MM.1S (cell line): ENCODE data around the gene PLEKHA1.

Source experiments
- DNase-seq: peaks from one replicate; pipeline ENCODE4 v3.0.0-alpha.2; 2015
- H2AFZ ChIP-seq: fragments of 300-600 bp; sonication (generic); 2 replicates; pipeline ENCODE4 v1.6.0; 2016; ENCODE audit warnings: antibody characterized with exemption, low read length
- H3F3A ChIP-seq: fragments of 300-600 bp; sonication (generic); 2 replicates; pipeline ENCODE4 v1.6.1; 2016; ENCODE audit warnings: mild to moderate bottlenecking, antibody characterized with exemption, low read length, moderate library complexity, mixed read lengths; ENCODE audit not compliant: insufficient read depth
- H3K27ac ChIP-seq: fragments of 300-600 bp; sonication (generic); 2 replicates; pipeline ENCODE4 v1.5.1; 2016; ENCODE audit warnings: mild to moderate bottlenecking, low read length
- H3K27me3 ChIP-seq: fragments of 300-600 bp; sonication (generic); replicated peaks from 2 replicates; pipeline ENCODE4 v1.6.0; 2016; ENCODE audit warnings: low read length; ENCODE audit not compliant: insufficient read depth
- H3K36me3 ChIP-seq: fragments of 300-600 bp; sonication (generic); replicated peaks from 2 replicates; pipeline ENCODE4 v1.6.1; 2016; ENCODE audit warnings: mild to moderate bottlenecking, low read length, mixed read lengths; ENCODE audit not compliant: insufficient read depth
- H3K4me1 ChIP-seq: fragments of 300-600 bp; sonication (generic); 2 replicates; pipeline ENCODE4 v1.6.1; 2016; ENCODE audit warnings: low read length, mixed read lengths
- H3K4me2 ChIP-seq: fragments of 300-600 bp; sonication (generic); 2 replicates; pipeline ENCODE4 v1.6.0; 2016; ENCODE audit warnings: low read depth, low read length
- H3K4me3 ChIP-seq: fragments of 300-600 bp; sonication (generic); 2 replicates; pipeline ENCODE4 v1.5.1; 2016; ENCODE audit warnings: low read length, mixed read lengths
- H3K79me2 ChIP-seq: fragments of 300-600 bp; sonication (generic); 2 replicates; pipeline ENCODE4 v1.6.1; 2016; ENCODE audit warnings: mixed run types, low read length, mixed read lengths
- H3K9ac ChIP-seq: fragments of 300-600 bp; sonication (generic); 2 replicates; pipeline ENCODE4 v1.6.1; 2016; ENCODE audit warnings: low read length, mixed read lengths
- H3K9me2 ChIP-seq: fragments of 300-600 bp; sonication (generic); replicated peaks from 2 replicates; pipeline ENCODE4 v1.6.1; 2016; ENCODE audit warnings: mild to moderate bottlenecking, low read length, mixed read lengths; ENCODE audit not compliant: insufficient read depth
- H3K9me3 ChIP-seq: fragments of 300-600 bp; sonication (generic); replicated peaks from 2 replicates; pipeline ENCODE4 v1.6.1; 2016; ENCODE audit warnings: mild to moderate bottlenecking, low read length, mixed read lengths; ENCODE audit not compliant: insufficient read depth
- H4K20me1 ChIP-seq: fragments of 300-600 bp; sonication (generic); 2 replicates; pipeline ENCODE4 v1.6.1; 2016; ENCODE audit warnings: mild to moderate bottlenecking, low read length, moderate library complexity, mixed read lengths; ENCODE audit not compliant: insufficient read depth
- EZH2 ChIP-seq: fragments of 300-600 bp; sonication (generic); optimal IDR thresholded peaks from 2 replicates; pipeline ENCODE3; 2017; ENCODE audit warnings: low read depth, mild to moderate bottlenecking, antibody characterized with exemption, low read length, mixed read lengths
- EZH2phosphoT487 ChIP-seq: fragments of 300-600 bp; sonication (generic); IDR thresholded peaks from 2 replicates; pipeline ENCODE4 v1.6.1; 2018; ENCODE audit warnings: antibody characterized with exemption, low read length
- TF ChIP-seq, protein P1 (sequence below): fragments of 300-600 bp; sonication (generic); IDR thresholded peaks from 2 replicates; pipeline ENCODE4 v1.5.1; 2016; ENCODE audit warnings: antibody characterized with exemption, low read length, mixed read lengths

PLEKHA1 gene

DNA sequence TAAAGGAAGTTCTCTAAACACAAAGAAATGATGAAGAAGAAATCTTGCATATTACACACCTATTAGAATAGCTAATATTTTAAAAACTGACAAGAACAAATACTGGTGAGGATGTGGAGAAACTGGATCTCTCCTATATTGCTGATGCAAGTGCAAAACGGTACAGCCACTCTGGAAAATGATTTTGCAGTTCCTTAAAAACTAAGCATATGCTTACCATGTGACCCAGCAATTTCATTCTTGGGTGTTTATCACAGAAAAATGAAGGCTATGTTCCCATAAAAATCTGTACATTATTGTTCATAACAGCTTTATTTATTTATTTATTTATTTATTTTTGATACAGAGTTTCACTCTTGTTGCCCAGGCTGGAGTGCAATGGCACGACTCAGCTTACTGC, 14.9 kb upstream of the PLEKHA1 start:
- no peak for DNase-seq
- H3F3A ChIP-seq, result no peaks in the 10 kb centered on the region
- H3K9ac ChIP-seq, result no peak overlapping the region
- no peaks in the 10 kb centered on the region for H3K79me2 ChIP-seq
- no peak overlapping the region for H3K27ac ChIP-seq
- no peaks in the 10 kb centered on the region for H3K4me1 ChIP-seq
- H3K36me3 ChIP-seq, result no peaks in the 10 kb centered on the region
- no peaks in the 10 kb centered on the region for H4K20me1 ChIP-seq
- no peaks in the 10 kb centered on the region for H3K9me3 ChIP-seq
- H3K9me2 ChIP-seq, result no peaks in the 10 kb centered on the region
- no peak overlapping the region for H3K4me3 ChIP-seq
- H3K27me3 ChIP-seq, result peaks cover 4% of the 10 kb centered on the region
- H2AFZ ChIP-seq, result no peak overlapping the region
- H3K4me2 ChIP-seq, result no peak overlapping the region
- TF ChIP-seq EZH2, result no peak
- TF ChIP-seq, protein P1, sequence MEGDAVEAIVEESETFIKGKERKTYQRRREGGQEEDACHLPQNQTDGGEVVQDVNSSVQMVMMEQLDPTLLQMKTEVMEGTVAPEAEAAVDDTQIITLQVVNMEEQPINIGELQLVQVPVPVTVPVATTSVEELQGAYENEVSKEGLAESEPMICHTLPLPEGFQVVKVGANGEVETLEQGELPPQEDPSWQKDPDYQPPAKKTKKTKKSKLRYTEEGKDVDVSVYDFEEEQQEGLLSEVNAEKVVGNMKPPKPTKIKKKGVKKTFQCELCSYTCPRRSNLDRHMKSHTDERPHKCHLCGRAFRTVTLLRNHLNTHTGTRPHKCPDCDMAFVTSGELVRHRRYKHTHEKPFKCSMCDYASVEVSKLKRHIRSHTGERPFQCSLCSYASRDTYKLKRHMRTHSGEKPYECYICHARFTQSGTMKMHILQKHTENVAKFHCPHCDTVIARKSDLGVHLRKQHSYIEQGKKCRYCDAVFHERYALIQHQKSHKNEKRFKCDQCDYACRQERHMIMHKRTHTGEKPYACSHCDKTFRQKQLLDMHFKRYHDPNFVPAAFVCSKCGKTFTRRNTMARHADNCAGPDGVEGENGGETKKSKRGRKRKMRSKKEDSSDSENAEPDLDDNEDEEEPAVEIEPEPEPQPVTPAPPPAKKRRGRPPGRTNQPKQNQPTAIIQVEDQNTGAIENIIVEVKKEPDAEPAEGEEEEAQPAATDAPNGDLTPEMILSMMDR, result no peak
- TF ChIP-seq EZH2phosphoT487, result no peak

DNA sequence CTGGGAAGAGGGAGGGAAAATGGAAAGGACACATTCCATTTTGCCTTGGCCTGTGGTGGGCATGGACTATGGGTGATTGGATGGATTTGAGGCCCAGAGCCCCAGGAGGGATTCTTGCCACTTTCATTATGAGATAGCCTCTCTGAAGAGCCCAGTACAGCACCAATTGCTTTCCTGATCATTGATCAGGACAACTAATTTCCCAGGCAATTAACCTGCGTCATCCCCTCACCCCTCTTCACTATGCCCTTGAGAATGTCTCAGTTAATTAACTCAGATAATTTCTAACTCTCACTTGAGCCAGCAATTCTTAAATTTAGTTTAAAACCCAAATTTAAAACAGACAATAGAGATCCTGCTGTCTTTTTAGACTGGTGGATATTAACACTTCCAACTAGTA, 13.5 kb upstream of the PLEKHA1 start:
- DNase-seq, result no peak
- Histone ChIP-seq H3K9ac (no peak overlapping the region), H4K20me1 (no peaks in the 10 kb centered on the region), H3K4me2 (no peak overlapping the region), H3K79me2 (no peaks in the 10 kb centered on the region), H3K9me3 (no peaks in the 10 kb centered on the region), H3K27ac (no peak overlapping the region), H2AFZ (no peak overlapping the region), H3K9me2 (no peaks in the 10 kb centered on the region), H3K4me3 (no peak overlapping the region), H3F3A (no peaks in the 10 kb centered on the region), H3K27me3 (peaks cover 5% of the 10 kb centered on the region), H3K4me1 (no peaks in the 10 kb centered on the region), H3K36me3 (no peaks in the 10 kb centered on the region)
- no peak for TF ChIP-seq EZH2phosphoT487
- no peak for TF ChIP-seq EZH2
- TF ChIP-seq, protein P1, result no peak

DNA sequence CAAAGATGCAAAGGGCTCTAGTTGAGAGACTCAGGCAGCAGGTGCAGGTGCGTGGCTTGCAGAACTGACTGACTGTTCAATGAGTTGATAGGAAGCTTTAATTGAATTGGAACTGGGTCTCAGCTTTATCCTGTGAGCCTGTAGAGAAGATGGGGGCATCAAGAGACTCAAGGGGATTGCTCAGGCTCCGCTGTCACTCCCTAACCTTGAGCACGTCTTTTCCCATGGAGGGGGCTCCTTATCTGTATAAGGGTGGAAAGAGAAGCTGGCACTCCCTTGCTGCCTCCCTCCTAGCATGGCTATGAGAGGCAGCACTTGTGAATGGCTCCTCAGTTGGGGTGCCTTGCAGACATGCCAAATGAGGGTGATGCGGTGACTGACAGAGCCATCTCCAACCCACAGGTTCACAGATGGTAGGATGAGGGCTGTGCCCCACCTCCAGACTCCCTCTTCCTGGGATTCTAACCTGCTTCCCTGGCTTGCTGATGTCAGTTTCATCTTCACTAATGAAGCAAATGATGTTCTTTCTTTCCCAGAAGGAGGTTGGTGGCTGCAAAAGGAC, 12.4 kb upstream of the PLEKHA1 start:
- H3K4me3 ChIP-seq, result no peak overlapping the region
- H3F3A ChIP-seq, result no peaks in the 10 kb centered on the region
- H3K79me2 ChIP-seq, result no peaks in the 10 kb centered on the region
- H4K20me1 ChIP-seq, result no peaks in the 10 kb centered on the region
- no peaks in the 10 kb centered on the region for H3K4me1 ChIP-seq
- H3K36me3 ChIP-seq, result no peaks in the 10 kb centered on the region
- H3K4me2 ChIP-seq, result no peak overlapping the region
- no peak overlapping the region for H3K9ac ChIP-seq
- no peaks in the 10 kb centered on the region for H3K9me2 ChIP-seq
- no peak overlapping the region for H3K27ac ChIP-seq
- no peaks in the 10 kb centered on the region for H3K9me3 ChIP-seq
- peaks cover 12% of the 10 kb centered on the region for H3K27me3 ChIP-seq
- TF ChIP-seq EZH2phosphoT487 (no peak), EZH2 (no peak)
- no peak for DNase-seq
- no peak overlapping the region for H2AFZ ChIP-seq

DNA sequence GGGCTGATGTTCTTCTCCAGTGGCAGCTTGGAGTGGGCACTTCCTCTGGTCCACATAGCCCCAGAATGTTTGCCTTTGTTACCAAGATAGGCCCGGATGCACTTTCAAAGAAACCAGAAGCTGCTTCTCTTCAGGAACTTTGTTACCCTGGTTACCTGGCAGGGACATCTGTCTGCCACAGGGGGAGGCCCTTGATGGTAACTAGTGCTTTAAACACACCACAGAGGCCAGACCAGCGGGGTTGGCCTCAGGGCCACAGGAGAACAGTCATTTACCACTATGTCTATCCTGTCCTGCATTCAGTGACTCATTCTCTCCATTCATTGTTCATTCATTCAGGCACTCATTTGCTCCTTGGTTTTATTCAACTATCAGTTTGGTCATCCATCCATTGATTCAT, 11.9 kb upstream of the PLEKHA1 start:
- Histone ChIP-seq H3K27me3 (peaks cover 15% of the 10 kb centered on the region), H3K27ac (no peak overlapping the region), H3K36me3 (no peaks in the 10 kb centered on the region), H4K20me1 (no peaks in the 10 kb centered on the region), H3K4me2 (no peak overlapping the region), H3K9ac (no peak overlapping the region), H2AFZ (no peak overlapping the region), H3K4me3 (no peak overlapping the region), H3K9me3 (no peaks in the 10 kb centered on the region), H3F3A (no peaks in the 10 kb centered on the region), H3K79me2 (no peaks in the 10 kb centered on the region), H3K9me2 (no peaks in the 10 kb centered on the region), H3K4me1 (no peaks in the 10 kb centered on the region)
- TF ChIP-seq, protein P1, result no peak
- TF ChIP-seq EZH2, result no peak
- TF ChIP-seq EZH2phosphoT487, result no peak
- DNase-seq, result no peak
